MM.1S (cell line): Measurements from ENCODE around the gene USP24.

Experiments used
- CTCF ChIP-seq: fragments of 300-600 bp; sonication (generic); IDR thresholded peaks from 2 replicates; pipeline ENCODE4 v1.5.1; 2016; ENCODE audit warnings: antibody characterized with exemption, low read length, mixed read lengths
- EZH2 ChIP-seq: fragments of 300-600 bp; sonication (generic); optimal IDR thresholded peaks from 2 replicates; pipeline ENCODE3; 2017; ENCODE audit warnings: low read depth, mild to moderate bottlenecking, antibody characterized with exemption, low read length, mixed read lengths

GRCh38 chr1:55230659-55231058 lies 15.5 kb upstream of the USP24 start:
- TF ChIP-seq EZH2 (no peak), CTCF (no peak)
